GM19468 (cell line): ENCODE results near the gene MSH3.
"Not testable (repeated sequence)": the region's sequence is repeated elsewhere in the genome, so short reads cannot be mapped to it uniquely, and the experiment has no call there.

Experiments
- ATAC-seq: cut with Tn5 transposase; IDR thresholded peaks from one replicate; pipeline ENCODE4 v1.9.1; 2021; ENCODE audit warnings: mild to moderate bottlenecking, moderate library complexity, moderate number of reproducible peaks; ENCODE audit not compliant: unreplicated experiment; ENCODE audit errors: extremely low read depth

Gene MSH3

GRCh38 chr5:80783751-80784150 lies 129.3 kb downstream of the MSH3 start:
- ATAC-seq, result not testable (repeated sequence)

GRCh38 chr5:80784451-80784850 lies 130.0 kb downstream of the MSH3 start:
- ATAC-seq, result no peak

- ATAC-seq, result not testable (repeated sequence)
Observed at GRCh38 chr5:80789319-80790016, 135.0 kb downstream of the MSH3 start.

- no peak for ATAC-seq
Observed at GRCh38 chr5:80790698-80791097, 136.2 kb downstream of the MSH3 start.

DNA sequence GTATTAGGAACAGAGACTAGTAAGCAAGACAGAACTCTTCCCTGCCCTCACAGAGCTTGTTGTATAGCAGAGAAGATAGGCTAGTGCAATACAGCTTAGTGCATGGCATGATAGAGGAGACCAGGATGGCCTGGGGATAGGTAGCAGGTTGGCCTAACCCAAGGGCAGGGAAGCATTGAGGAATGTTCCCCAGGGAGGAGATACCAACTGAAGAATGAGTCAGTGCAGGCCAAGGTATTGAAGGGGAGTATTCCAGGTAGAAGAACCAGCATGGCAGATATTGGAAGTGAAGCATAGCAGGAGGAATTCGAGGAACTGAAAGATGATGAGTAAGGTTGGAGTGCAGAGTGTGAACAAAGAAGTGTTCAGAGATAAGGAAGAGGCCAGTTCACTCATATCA lies 138.9 kb downstream of the MSH3 start:
- ATAC-seq, result no peak

DNA sequence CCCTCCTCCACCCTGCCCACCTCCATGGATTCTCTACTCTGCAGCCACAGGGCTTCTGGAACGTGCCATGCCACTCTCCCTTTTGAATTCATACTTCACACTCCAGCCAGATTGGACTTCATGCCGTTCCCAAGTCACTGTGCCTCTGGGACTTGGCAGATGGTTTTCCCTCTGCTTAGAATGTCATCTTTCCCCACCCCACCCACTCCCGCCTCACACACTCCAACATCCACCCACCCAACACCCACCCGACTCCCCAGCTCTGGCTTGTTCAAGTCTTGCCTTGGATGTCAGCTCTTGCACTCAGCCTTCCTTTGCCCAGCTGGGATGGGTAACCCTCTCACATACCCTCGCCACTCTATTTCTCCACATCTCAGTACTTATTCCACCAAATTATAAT lies 142.4 kb downstream of the MSH3 start:
- no peak for ATAC-seq

DNA sequence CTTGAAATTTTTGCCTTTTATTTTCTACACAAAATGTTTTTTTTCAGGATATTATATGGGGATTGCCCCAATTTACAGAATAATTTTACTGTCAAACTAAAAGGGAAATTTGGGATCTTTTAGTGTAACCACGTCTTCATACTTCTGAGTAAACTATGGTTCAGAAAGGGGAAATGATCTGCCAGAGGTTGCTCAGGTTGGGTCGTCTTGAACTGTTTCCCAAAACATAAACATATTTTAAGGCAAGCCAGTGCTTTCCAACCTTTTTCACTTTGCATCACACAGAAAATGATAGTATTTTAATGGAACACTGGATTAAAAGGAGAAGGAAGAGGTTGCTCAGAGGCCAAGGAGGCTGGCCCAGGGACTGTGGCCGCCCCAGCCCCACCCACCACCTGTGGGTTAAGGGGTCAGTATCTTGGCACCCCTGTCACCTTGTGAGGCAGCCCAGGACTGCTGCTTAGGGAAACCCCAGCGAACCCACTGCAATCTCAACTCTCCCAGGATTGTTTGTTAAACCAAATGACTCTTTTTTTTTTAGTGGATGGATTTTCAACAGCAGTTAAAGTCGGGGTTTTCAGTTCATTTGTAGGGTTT lies 143.1 kb downstream of the MSH3 start:
- no peak for ATAC-seq

GRCh38 chr5:80798166-80798565 lies 143.7 kb downstream of the MSH3 start:
- ATAC-seq, result no peak

DNA sequence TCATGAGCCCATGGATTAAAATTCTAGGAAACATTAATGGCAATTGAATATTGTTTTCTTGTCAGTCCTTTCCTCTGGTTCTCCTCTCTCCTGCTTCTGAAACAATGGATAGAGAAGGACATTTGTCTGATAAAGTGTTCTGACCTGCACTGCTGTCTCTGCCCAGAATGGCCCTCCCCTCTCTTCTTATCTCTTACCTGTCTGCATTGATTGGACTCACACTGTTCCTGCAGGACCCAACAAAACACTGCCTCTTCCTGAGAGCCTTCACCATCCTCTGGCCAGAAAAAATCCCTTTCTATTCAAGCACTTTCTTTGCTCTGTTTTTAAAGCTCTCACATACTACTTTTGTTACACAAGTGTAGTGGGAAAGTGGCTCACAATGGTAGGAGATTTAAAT lies 144.2 kb downstream of the MSH3 start:
- no peak for ATAC-seq

- no peak for ATAC-seq
Observed at GRCh38 chr5:80799041-80799440, 144.6 kb downstream of the MSH3 start.

DNA sequence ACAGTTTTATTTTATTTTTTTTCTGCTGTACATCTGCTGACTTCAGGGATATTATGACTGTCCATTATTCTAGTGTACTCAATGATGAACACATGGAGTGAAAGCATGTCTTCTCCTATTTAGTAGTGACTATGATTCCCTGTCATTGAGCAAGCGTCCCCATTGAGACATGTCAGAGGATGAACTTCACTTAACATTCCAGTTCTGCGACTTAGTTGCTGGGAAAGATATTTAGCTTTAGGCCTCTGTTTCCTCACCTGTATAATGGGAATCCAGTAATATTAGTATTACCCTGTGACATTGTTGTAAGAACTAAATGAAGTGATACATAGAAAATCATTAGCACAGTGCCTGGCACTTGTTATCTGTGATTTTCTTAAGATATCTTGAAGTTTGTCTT lies 145.1 kb downstream of the MSH3 start:
- no peak for ATAC-seq

- ATAC-seq, result no peak
Observed at GRCh38 chr5:80804332-80804731, 149.9 kb downstream of the MSH3 start.

DNA sequence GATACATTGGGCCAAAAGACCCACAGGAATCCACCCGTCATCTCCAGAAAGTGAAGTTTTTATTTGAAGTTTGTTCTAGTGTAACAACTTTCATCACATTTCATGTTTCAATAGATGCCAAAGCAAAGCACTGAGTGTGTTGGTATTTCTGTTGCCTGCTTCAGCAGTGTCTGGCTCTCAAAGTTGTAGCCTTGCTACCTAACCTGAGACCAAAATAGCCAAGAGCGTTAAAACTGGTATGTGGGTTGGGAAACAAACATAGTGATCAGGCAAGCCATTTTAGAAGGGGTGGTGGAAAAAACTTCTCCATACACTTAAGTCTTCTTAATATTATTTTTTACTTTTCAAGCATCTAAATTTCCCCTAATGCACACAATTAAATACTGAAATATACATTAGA lies 150.6 kb downstream of the MSH3 start:
- ATAC-seq, result no peak

DNA sequence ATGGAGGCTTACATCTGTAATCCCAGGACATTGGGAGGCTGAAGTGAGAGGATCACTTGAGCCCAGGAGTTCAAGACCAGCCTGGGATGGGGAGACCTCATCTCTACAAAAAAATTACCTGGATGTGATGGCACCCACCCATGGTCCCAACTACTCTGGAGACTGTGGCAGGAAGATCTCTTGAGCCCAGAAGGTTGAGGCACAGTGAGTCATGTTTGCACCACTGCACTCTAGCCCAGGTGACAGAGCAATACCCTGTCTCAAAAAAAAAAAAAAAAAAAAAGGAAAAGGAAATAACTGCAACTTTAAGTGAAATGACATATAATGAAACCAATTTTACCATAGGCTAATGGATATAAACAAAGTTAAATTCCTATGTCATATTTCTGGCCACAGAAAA lies 152.5 kb downstream of the MSH3 start:
- ATAC-seq, result no peak

- ATAC-seq, result no peak
Observed at GRCh38 chr5:80809451-80809850, 155.0 kb downstream of the MSH3 start.

DNA sequence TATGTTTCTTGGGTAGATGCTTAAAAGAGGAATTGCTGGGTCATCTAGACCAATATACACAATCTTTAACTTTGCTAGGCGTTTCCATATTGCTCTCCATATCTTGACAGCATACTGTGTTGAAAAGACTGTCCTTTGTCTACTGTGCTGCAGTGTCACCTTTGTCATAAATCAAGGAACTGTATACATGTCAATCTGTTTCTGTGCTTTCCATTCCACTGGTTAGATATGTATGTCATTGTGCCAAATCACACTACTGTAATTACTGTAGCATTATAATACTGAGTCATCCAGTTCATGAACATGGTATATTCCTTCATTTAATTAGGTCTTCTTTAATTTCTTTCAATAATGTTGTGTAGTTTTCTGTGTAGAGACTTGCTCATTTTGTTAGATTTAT lies 156.0 kb downstream of the MSH3 start:
- no peak for ATAC-seq

DNA sequence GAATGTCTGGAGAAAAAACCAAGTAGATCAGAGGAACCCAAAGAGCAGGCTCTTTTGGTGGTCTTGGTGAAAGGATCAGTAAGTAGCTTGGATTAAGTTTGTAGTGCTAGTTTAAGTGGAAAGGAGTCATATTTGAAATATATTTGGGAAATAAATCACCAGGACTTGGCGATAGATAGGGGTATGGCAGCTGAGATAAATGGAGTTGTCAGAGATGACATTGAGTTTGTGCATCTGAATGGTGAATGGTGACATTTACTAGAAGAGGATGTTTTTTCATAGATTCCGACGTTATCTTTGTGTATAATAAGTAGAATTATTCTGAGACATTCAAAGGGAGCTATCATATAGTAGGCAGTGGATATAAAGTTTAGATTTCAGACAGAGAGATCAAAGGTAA lies 162.1 kb downstream of the MSH3 start:
- no peak for ATAC-seq

GRCh38 chr5:80820685-80821084 lies 166.2 kb downstream of the MSH3 start:
- no peak for ATAC-seq

- no peak for ATAC-seq
Observed at GRCh38 chr5:80822640-80823039, 168.2 kb downstream of the MSH3 start.

DNA sequence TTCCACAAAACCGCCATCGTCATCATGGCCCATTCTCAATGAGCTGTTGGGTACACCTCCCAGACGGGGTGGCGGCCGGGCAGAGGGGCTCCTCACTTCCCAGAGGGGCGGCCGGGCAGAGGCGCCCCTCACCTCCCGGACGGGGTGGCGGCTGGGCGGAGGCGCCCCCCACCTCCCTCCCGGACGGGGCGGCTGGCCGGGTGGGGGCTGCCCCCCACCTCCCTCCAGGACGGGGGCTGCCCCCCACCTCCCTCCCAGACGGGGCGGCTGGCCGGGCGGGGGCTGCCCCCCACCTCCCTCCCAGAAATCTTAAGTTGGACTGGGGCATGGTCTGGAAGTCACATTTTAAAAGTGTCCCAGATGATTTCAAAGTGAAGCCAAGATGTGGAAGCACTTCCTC lies 169.7 kb downstream of the MSH3 start:
- ATAC-seq, result not testable (repeated sequence)

GRCh38 chr5:80825786-80826460 lies 171.5 kb downstream of the MSH3 start:
- ATAC-seq, result no peak

GRCh38 chr5:80834710-80835109 lies 180.3 kb downstream of the MSH3 start:
- no peak for ATAC-seq
